A673 (cell line): ENCODE results near the gene RYR1. TPM values are rescaled to one million over a fixed set of nuclear protein-coding genes. Genes with fewer than 3 reads are reported as not detected.

Source experiments
- BruUV-seq: library from RNA; stranded (reverse); fragments of 400-500 nt; replicated peaks from 2 replicates; lab custom pipeline; 2021; lab: Mats Ljungman, UMichigan
- CTCF ChIA-PET: fragments of 300-600 bp; sonication (Branson Sonifier 250); formaldehyde crosslinking; loops from one replicate; lab custom pipeline; 2022; ENCODE audit warnings: antibody characterized with exemption; lab: Charles Lee
- POLR2A ChIA-PET: fragments of 300-600 bp; sonication (Branson Sonifier 250); formaldehyde crosslinking; loops from one replicate; lab custom pipeline; 2022; ENCODE audit warnings: antibody characterized with exemption; ENCODE audit not compliant: low non-redundant PET; lab: Charles Lee
- DNase-seq: peaks from one replicate; pipeline ENCODE4 v3.0.0-alpha.2; 2015; ENCODE audit warnings: low spot score
- H3K27ac ChIP-seq: fragments of 200-600 bp; sonication (generic); 2 replicates; pipeline ENCODE4 v1.5.1; 2016; ENCODE audit warnings: mixed run types, low read depth, mild to moderate bottlenecking, mixed read lengths, antibody characterized with exemption, low read length; ENCODE audit not compliant: poor library complexity, severe bottlenecking
- H3K27me3 ChIP-seq: fragments of 200-600 bp; sonication (generic); replicated peaks from 2 replicates; pipeline ENCODE4 v1.6.1; 2017; ENCODE audit warnings: mixed run types, low read depth, mild to moderate bottlenecking, mixed read lengths, antibody characterized with exemption, low read length; ENCODE audit not compliant: insufficient read depth, poor library complexity
- H3K36me3 ChIP-seq: fragments of 200-600 bp; sonication (generic); 2 replicates; pipeline ENCODE4 v1.6.1; 2016; ENCODE audit warnings: mixed run types, mild to moderate bottlenecking, mixed read lengths, antibody characterized with exemption, low read length; ENCODE audit not compliant: insufficient read depth, poor library complexity, severe bottlenecking
- H3K4me1 ChIP-seq: fragments of 200-600 bp; sonication (generic); 2 replicates; pipeline ENCODE4 v1.6.1; 2017; ENCODE audit warnings: mixed run types, mild to moderate bottlenecking, mixed read lengths, antibody characterized with exemption, low read length; ENCODE audit not compliant: insufficient read depth, poor library complexity, severe bottlenecking
- H3K4me3 ChIP-seq: fragments of 200-600 bp; sonication (generic); 2 replicates; pipeline ENCODE4 v1.5.1; 2016; ENCODE audit warnings: low read depth, mixed run types, mild to moderate bottlenecking, mixed read lengths, low read length; ENCODE audit not compliant: poor library complexity, severe bottlenecking
- H3K9me3 ChIP-seq: fragments of 200-600 bp; sonication (generic); 2 replicates; pipeline ENCODE4 v1.6.1; 2016; ENCODE audit warnings: mixed run types, low read depth, mild to moderate bottlenecking, mixed read lengths, antibody characterized with exemption, low read length; ENCODE audit not compliant: poor library complexity, severe bottlenecking
- EZH2 ChIP-seq: fragments of 200-600 bp; sonication (generic); IDR thresholded peaks from 2 replicates; pipeline ENCODE4 v1.6.1; 2017; ENCODE audit warnings: borderline replicate concordance, low read depth, mild to moderate bottlenecking, mixed read lengths, antibody characterized with exemption, low read length; ENCODE audit not compliant: poor library complexity, severe bottlenecking
- intact Hi-C: fragments of 100-400 bp; cut with micrococcal nuclease; formaldehyde crosslinking; loops from one replicate; pipeline ENCODE4 v1.10.0; 2022; ENCODE audit not compliant: unreplicated experiment
- total RNA-seq: library from RNA; stranded (reverse); gene quantifications from 2 replicates; pipeline ENCODE4 v1.2.3, GENCODE V29; 2021
- TF ChIP-seq, protein P1 (sequence below): fragments of 300-800, 200-600 bp; sonication (generic); conservative IDR thresholded peaks from 2 replicates; pipeline ENCODE4 v1.5.1; 2017; ENCODE audit warnings: low read depth, mild to moderate bottlenecking, antibody characterized with exemption, low read length, moderate library complexity, mixed read lengths

RYR1 gene
- total RNA-seq, 1 experiment from 2014 or later = 0.28 TPM

DNA sequence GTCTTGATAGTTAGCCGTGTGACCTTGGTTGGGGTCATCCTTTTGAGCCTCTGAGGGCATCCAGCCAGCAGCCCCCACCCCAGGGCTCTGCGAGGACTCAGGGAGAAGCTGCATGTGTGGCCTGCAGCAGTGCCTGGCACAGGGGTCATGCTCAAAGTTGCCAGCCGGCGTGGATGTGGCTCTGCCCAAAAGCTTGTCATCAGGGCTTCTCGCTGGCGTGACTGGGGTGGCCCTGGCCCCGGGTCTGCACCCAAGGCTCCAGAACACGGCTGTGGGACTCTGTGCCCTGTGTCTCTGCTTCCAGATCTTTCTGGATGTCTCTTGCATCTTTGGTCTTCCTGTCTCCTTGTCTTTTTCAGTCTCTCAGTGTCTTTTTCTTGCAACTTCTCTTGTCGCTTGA, 90.9 kb downstream of the RYR1 start:
- no peaks in the 10 kb centered on the region for H3K27me3 ChIP-seq
- TF ChIP-seq, protein P1, sequence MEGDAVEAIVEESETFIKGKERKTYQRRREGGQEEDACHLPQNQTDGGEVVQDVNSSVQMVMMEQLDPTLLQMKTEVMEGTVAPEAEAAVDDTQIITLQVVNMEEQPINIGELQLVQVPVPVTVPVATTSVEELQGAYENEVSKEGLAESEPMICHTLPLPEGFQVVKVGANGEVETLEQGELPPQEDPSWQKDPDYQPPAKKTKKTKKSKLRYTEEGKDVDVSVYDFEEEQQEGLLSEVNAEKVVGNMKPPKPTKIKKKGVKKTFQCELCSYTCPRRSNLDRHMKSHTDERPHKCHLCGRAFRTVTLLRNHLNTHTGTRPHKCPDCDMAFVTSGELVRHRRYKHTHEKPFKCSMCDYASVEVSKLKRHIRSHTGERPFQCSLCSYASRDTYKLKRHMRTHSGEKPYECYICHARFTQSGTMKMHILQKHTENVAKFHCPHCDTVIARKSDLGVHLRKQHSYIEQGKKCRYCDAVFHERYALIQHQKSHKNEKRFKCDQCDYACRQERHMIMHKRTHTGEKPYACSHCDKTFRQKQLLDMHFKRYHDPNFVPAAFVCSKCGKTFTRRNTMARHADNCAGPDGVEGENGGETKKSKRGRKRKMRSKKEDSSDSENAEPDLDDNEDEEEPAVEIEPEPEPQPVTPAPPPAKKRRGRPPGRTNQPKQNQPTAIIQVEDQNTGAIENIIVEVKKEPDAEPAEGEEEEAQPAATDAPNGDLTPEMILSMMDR = no peak
- no peak for TF ChIP-seq EZH2
- peaks cover 5% of the 10 kb centered on the region for H3K4me1 ChIP-seq
- ChIA-PET POLR2A (no interaction called here), CTCF (no interaction called here)
- H3K9me3 ChIP-seq = no peaks in the 10 kb centered on the region
- H3K36me3 ChIP-seq = no peaks in the 10 kb centered on the region
- BruUV-seq = no TSS peak
- DNase-seq = no peak
- intact Hi-C loops = no loop called here
- no peak overlapping the region for H3K4me3 ChIP-seq
- no peak overlapping the region for H3K27ac ChIP-seq

DNA sequence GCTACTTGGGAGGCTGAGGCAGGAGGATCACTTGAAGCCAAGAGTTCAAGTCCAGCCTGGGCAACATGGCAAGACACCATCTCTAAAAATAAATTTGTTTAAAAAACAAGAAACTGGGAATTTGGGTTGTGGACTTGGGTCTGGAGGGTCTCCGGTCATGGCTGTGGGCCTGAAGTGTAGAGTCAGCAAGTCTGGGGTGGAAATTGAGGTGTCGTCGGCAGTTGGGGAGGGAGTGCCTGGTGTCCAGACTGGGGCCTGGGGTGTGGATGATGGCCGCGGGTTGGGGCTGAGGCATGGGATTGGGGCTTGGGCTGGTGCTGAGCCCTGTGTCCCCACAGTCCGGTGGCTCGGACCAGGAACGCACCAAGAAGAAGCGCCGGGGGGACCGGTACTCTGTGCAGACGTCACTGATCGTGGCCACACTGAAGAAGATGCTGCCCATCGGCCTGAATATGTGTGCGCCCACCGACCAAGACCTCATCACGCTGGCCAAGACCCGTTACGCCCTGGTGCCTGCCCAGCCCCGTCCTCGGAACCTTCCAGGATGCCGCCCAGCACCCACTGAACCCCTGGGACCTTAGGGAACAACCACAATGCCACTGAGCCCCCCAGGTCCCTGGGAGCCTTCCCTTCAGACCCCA, 91.6 kb downstream of the RYR1 start:
- Histone ChIP-seq H3K4me3 (no peak overlapping the region), H3K27me3 (no peaks in the 10 kb centered on the region), H3K36me3 (no peaks in the 10 kb centered on the region), H3K9me3 (no peaks in the 10 kb centered on the region), H3K4me1 (peaks cover 8% of the 10 kb centered on the region), H3K27ac (no peak overlapping the region)
- BruUV-seq = no TSS peak
- POLR2A ChIA-PET = no interaction called here
- intact Hi-C loops = no loop called here
- TF ChIP-seq, protein P1 = no peak
- no peak for TF ChIP-seq EZH2
- CTCF ChIA-PET = no interaction called here
- DNase-seq = no peak

DNA sequence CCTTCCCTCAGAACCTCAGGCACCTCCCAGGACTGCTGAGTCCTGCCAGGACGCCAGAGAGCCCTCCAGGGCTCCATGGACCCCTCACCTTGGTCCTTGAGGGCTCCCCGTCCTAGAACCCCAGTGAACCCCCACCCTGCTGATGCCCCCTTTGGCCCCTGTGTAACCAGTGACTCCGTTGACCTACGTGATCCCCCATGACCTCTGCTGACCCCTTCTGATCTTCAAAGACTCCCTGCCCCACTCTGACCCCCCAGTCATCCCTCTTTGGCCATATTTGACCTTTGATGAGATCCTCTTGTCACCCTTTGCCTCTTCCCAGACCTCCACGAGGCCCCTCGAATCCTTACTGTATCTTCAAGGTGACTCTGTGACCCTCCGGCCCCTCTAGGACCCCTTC, 92.9 kb downstream of the RYR1 start:
- TF ChIP-seq EZH2 = no peak
- TF ChIP-seq, protein P1 = no peak
- peaks cover 8% of the 10 kb centered on the region for H3K4me1 ChIP-seq
- no peaks in the 10 kb centered on the region for H3K36me3 ChIP-seq
- ChIA-PET CTCF (no interaction called here), POLR2A (no interaction called here)
- no peaks in the 10 kb centered on the region for H3K9me3 ChIP-seq
- no peaks in the 10 kb centered on the region for H3K27me3 ChIP-seq
- intact Hi-C loops = no loop called here
- H3K27ac ChIP-seq = no peak overlapping the region
- no peak overlapping the region for H3K4me3 ChIP-seq
- no TSS peak for BruUV-seq
- no peak for DNase-seq
